GM12872 (cell line): ENCODE data around the gene GATB.

Experiments
- TF ChIP-seq, protein P1 (sequence below): IDR thresholded peaks from 3 replicates; pipeline ENCODE4 v1.5.1; 2011; ENCODE audit warnings: low read depth, mild to moderate bottlenecking, low read length, moderate library complexity; ENCODE audit not compliant: insufficient read depth

The GATB gene

GRCh38 chr4:151804821-151805220, 44.0 kb upstream of the GATB start:
- TF ChIP-seq, protein P1, sequence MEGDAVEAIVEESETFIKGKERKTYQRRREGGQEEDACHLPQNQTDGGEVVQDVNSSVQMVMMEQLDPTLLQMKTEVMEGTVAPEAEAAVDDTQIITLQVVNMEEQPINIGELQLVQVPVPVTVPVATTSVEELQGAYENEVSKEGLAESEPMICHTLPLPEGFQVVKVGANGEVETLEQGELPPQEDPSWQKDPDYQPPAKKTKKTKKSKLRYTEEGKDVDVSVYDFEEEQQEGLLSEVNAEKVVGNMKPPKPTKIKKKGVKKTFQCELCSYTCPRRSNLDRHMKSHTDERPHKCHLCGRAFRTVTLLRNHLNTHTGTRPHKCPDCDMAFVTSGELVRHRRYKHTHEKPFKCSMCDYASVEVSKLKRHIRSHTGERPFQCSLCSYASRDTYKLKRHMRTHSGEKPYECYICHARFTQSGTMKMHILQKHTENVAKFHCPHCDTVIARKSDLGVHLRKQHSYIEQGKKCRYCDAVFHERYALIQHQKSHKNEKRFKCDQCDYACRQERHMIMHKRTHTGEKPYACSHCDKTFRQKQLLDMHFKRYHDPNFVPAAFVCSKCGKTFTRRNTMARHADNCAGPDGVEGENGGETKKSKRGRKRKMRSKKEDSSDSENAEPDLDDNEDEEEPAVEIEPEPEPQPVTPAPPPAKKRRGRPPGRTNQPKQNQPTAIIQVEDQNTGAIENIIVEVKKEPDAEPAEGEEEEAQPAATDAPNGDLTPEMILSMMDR: no peak

GRCh38 chr4:151804086-151804630, 43.4 kb upstream of the GATB start:
- TF ChIP-seq, protein P1: no peak

- TF ChIP-seq, protein P1: no peak
Measured at GRCh38 chr4:151803246-151803645, 42.4 kb upstream of the GATB start.

DNA sequence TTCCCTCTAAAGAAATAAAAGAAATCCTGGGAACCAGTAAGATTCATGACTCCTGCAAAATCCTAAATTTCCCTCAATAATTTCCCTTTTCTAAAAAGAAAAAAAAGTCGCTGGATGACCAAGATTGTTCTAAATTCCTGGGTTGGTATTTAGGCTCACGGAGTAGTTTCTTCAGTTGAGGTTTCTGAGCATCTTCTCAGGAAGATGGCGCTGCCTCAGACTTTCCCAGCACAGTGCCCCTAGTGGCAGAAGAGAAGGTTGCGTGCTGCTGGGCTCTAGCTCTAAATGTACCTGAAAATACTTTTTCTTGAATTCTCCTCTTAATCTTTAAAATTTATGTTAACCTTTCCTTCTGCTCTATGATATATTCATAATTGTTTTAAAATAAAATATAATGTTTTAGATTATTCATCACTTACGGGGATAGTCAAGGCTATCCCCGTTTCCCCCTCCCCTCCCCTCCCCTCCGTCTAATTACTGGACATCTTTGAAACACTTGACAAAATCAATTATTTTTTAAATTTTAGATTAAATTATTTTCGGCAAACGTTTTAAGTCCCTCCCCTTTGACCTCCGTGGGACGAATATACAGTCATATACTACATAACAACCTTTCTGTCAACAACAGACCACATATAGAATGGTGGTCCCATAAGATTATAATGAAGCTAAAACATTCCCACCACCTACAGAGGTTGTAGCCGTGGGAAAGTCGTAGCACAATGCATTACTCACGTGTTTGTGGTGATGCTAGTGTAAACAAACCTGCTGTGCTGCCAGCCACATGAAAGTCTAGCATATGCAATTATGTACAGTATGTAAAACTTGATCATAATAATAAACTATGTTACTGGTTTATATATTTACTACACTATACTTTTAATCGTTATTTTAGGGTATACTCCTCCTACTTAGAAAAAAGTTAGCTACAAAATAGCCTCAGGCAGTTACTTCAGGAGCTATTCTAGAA, 41.0 kb upstream of the GATB start:
- TF ChIP-seq, protein P1: peak; percentile 91

DNA sequence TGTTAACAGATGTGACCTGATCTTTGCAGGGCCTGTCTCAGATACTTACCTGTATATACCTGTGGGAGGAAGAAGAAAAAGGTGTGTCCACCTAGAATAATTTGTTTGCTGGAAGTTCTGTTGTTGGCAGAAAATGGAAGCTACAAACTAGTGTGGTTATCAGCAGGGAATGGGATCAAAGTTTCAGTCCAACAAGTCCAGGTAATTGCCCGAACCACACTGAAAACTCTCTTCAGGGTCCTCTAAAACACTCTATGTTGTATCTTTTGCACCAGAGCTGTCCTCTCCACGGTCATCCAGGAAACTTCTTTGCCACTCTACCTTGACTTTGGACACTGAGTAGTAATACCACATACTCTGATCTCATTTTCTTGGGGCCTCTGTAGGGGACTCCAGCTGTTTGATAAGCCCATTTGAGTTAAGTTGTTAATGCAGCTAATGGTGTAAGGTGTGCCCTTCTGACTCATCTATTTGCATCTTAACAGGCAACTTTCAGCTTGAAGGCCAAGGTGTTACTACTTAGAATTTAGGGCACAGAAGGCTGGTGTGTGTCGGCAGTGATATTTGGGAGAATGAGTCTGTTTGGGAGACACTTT, 38.7 kb upstream of the GATB start:
- TF ChIP-seq, protein P1: no peak

GRCh38 chr4:151798678-151799416, 38.0 kb upstream of the GATB start:
- TF ChIP-seq, protein P1: no peak

- TF ChIP-seq, protein P1: no peak
Measured at GRCh38 chr4:151797853-151798252, 37.0 kb upstream of the GATB start.
